Natural killer cell (primary cell): Measurements from ENCODE around the gene LHPP. TPM values are rescaled to one million over a fixed set of nuclear protein-coding genes. Genes with fewer than 3 reads are reported as not detected.

Experiments used
- ATAC-seq, 3 donors: fragments of 150-1000 bp in 2 of 3; fragments of 200-7000 bp in 1 of 3; cut with Tn5 transposase; 1 replicate in 1 of 3; 2 replicates in 2 of 3; pipeline ENCODE4 v1.10.0; 2021; ENCODE audit warnings: mild to moderate bottlenecking in 2 of 3, moderate library complexity in 2 of 3
- DNase-seq, 2 donors: peaks; one replicate each; pipeline versions ENCODE4 v3.0.0 to v3.0.0-alpha.2; 2013 to 2021; ENCODE audit warnings: mixed read lengths in 1 of 2
- H3K27ac ChIP-seq: one replicate; pipeline ENCODE4 v1.5.1; 2013; ENCODE audit warnings: mild to moderate bottlenecking, low read length
- H3K27me3 ChIP-seq: one replicate; pipeline ENCODE4 v1.6.1; 2013; ENCODE audit warnings: low read length; ENCODE audit not compliant: control insufficient read depth, insufficient read depth
- H3K36me3 ChIP-seq: one replicate; pipeline ENCODE4 v1.6.1; 2013; ENCODE audit warnings: low read length; ENCODE audit not compliant: control insufficient read depth, insufficient read depth
- H3K4me1 ChIP-seq: one replicate; pipeline ENCODE4 v1.6.1; 2013; ENCODE audit warnings: low read length; ENCODE audit not compliant: control insufficient read depth, insufficient read depth
- H3K4me3 ChIP-seq: one replicate; pipeline ENCODE4 v1.5.1; 2013; ENCODE audit warnings: low read length
- H3K9me3 ChIP-seq: one replicate; pipeline ENCODE4 v1.6.1; 2013; ENCODE audit warnings: low read length; ENCODE audit not compliant: control insufficient read depth, insufficient read depth
- H3K27ac Mint-ChIP-seq, 2 donors: one replicate each; pipeline ENCODE4 v1.8.0; 2022; ENCODE audit warnings: mild to moderate bottlenecking in 2 of 2, mixed read lengths in 2 of 2, moderate library complexity in 1 of 2
- H3K27me3 Mint-ChIP-seq, 2 donors: one replicate each; pipeline ENCODE4 v1.8.0; 2022; ENCODE audit warnings: low read depth in 2 of 2, mixed read lengths in 2 of 2
- H3K36me3 Mint-ChIP-seq: one replicate; pipeline ENCODE4 v1.8.0; 2022; ENCODE audit warnings: mixed read lengths
- H3K4me1 Mint-ChIP-seq, 2 donors: one replicate each; pipeline ENCODE4 v1.8.0; 2022; ENCODE audit warnings: mixed read lengths in 2 of 2
- H3K4me3 Mint-ChIP-seq: one replicate; pipeline ENCODE4 v1.8.0; 2022; ENCODE audit warnings: mild to moderate bottlenecking, moderate library complexity, mixed read lengths
- H3K9me3 Mint-ChIP-seq, 2 donors: one replicate each; pipeline ENCODE4 v1.8.0; 2022; ENCODE audit warnings: mixed read lengths in 2 of 2
- CTCF ChIP-seq: fragments of 200-600 bp; IDR thresholded peaks from one replicate; pipeline ENCODE4 v1.8.0; 2022; ENCODE audit warnings: antibody characterized with exemption
- WGBS: methylation state at CpG from one replicate; pipeline ENCODE4 v1.1.7; 2013; ENCODE audit warnings: missing lambda C conversion rate; ENCODE audit not compliant: insufficient coverage; 5-methylcytosine and 5-hydroxymethylcytosine counted together
- intact Hi-C: fragments of 100-400 bp; cut with micrococcal nuclease; formaldehyde crosslinking; loops from one replicate; pipeline ENCODE4 v1.14.2; 2022
- total RNA-seq, 4 donors: library from RNA; stranded (reverse); fragments of 120-200 nt in 1 of 4; gene quantifications; one replicate each; pipeline versions ENCODE4 v1.2.3 to v1.2.4, GENCODE V29; 2013 to 2022

The LHPP gene
- total RNA-seq, 3 donors from 2014 or later (not counting 1 experiment from before 2014, with no cell fraction given) = 12.3 to 19.3 (median 14.8) TPM

GRCh38 chr10:124525751-124526600, 64.4 kb downstream of the LHPP start:
- DNase-seq (no peak), ATAC-seq (no peak)
- Mint-ChIP-seq H3K9me3 (no peaks in the 10 kb centered on the region), H3K4me3 (no peak overlapping the region), H3K4me1 (peaks cover 4 to 8% of the 10 kb centered on the region in 2 donors), H3K27me3 (peaks cover 0 to 3% of the 10 kb centered on the region in 2 donors), H3K27ac (no peak overlapping the region), H3K36me3 (no peaks in the 10 kb centered on the region)
- no peak for TF ChIP-seq CTCF
- H3K36me3 ChIP-seq = no peaks in the 10 kb centered on the region
- H3K4me1 ChIP-seq = peaks cover 25% of the 10 kb centered on the region
- 92% methylated on average over 20 of the region's 20 CpGs for WGBS
- intact Hi-C loops = loop anchor here (5.0 kb wide), 1 partner anchor 661 kb away; no protein-coding TSS in a partner anchor
- no peaks in the 10 kb centered on the region for H3K27me3 ChIP-seq
- H3K4me3 ChIP-seq = no peak overlapping the region
- no peak overlapping the region for H3K27ac ChIP-seq
- H3K9me3 ChIP-seq = no peaks in the 10 kb centered on the region

GRCh38 chr10:124526621-124527267, 65.1 kb downstream of the LHPP start:
- Mint-ChIP-seq H3K4me1 (peaks cover 4 to 8% of the 10 kb centered on the region in 2 donors), H3K27me3 (peaks cover 0 to 3% of the 10 kb centered on the region in 2 donors), H3K9me3 (no peaks in the 10 kb centered on the region), H3K36me3 (no peaks in the 10 kb centered on the region), H3K4me3 (no peak overlapping the region), H3K27ac (no peak overlapping the region)
- no peaks in the 10 kb centered on the region for H3K9me3 ChIP-seq
- intact Hi-C loops = loop anchor here (5.0 kb wide), 1 partner anchor 661 kb away; no protein-coding TSS in a partner anchor
- DNase-seq = no peak
- H3K27me3 ChIP-seq = no peaks in the 10 kb centered on the region
- H3K27ac ChIP-seq = no peak overlapping the region
- H3K4me3 ChIP-seq = no peak overlapping the region
- TF ChIP-seq CTCF = no peak
- ATAC-seq = no peak
- WGBS = 40% methylated on average over 17 of the region's 17 CpGs
- H3K36me3 ChIP-seq = no peaks in the 10 kb centered on the region
- peaks cover 25% of the 10 kb centered on the region for H3K4me1 ChIP-seq

DNA sequence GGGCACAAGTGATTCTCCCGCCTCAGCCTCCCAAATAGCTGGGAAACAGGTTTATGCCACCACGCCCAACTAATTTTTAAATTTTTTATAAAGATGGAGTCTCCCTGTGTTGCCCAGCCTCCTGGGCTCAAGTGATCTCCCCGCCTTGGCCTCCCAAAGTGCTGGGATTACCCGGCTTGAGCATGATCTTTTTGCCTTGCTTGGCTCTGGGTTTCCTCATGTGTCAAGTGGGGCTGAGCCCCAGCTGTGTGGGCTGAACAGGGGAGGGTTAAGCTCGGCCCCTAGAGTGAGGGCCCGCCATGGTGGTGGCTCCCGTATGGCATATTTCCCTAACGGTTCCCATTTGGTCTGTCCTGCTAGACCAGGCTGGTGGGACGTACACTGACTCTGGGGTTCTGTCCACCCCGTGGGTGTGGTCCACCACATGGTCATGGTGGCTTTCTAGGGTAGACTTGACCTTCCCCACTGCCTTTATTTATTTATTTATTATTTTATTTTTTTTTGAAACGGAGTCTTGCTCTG, 66.3 kb downstream of the LHPP start:
- no peak overlapping the region for H3K27ac Mint-ChIP-seq
- intact Hi-C loops = loop anchor here (5.0 kb wide), 1 partner anchor 659 kb away; no protein-coding TSS in a partner anchor
- Histone ChIP-seq H3K9me3 (no peaks in the 10 kb centered on the region), H3K36me3 (no peaks in the 10 kb centered on the region), H3K4me1 (peaks cover 22% of the 10 kb centered on the region), H3K4me3 (no peak overlapping the region), H3K27me3 (no peaks in the 10 kb centered on the region), H3K27ac (no peak overlapping the region)
- ATAC-seq (no peak), DNase-seq (no peak)
- peaks cover 0 to 3% of the 10 kb centered on the region in 2 donors for H3K27me3 Mint-ChIP-seq
- H3K4me1 Mint-ChIP-seq = peaks cover 4 to 8% of the 10 kb centered on the region in 2 donors
- no peaks in the 10 kb centered on the region for H3K9me3 Mint-ChIP-seq
- WGBS = 94% methylated on average over 11 of the region's 11 CpGs
- TF ChIP-seq CTCF = no peak
- H3K36me3 Mint-ChIP-seq = no peaks in the 10 kb centered on the region
- H3K4me3 Mint-ChIP-seq = no peak overlapping the region
